HepG2 (cell line): ENCODE results near the gene ASTN2.

Source experiments
- DMAP1 ChIP-seq: IDR thresholded peaks from 2 replicates; pipeline ENCODE4 v1.6.1; 2016
- DR1 ChIP-seq: sonication (generic); formaldehyde crosslinking; IDR thresholded peaks from 2 replicates; pipeline ENCODE4 v1.8.0; 2021; ENCODE audit warnings: mild to moderate bottlenecking, missing genetic modification reagents, inconsistent platforms
- EZH2 ChIP-seq: conservative IDR thresholded peaks from 2 replicates; pipeline ENCODE4 v1.6.1; 2012; ENCODE audit warnings: mild to moderate bottlenecking, low read depth, low read length, moderate library complexity
- NR2F1 ChIP-seq, 2 experiments: fragments of 450-650 bp in 1 of 2; formaldehyde crosslinking in 1 of 2; IDR thresholded peaks; 2 replicates each; pipeline versions ENCODE4 v1.5.0 to v1.6.1; 2016 to 2020; ENCODE audit warnings: mild to moderate bottlenecking in 1 of 2, missing compliant biosample characterization in 1 of 2, missing genetic modification reagents in 1 of 2, moderate library complexity in 1 of 2
- PHF8 ChIP-seq: sonication (generic); formaldehyde crosslinking; IDR thresholded peaks from 2 replicates; pipeline ENCODE4 v1.5.0; 2020; ENCODE audit warnings: missing genetic modification reagents
- ZBTB33 ChIP-seq: sonication (generic); formaldehyde crosslinking; IDR thresholded peaks from 2 replicates; pipeline ENCODE4 v1.4.0; 2020; ENCODE audit warnings: missing genetic modification reagents
- TF ChIP-seq, protein P1 (sequence below): sonication (generic); formaldehyde crosslinking; IDR thresholded peaks from 2 replicates; pipeline ENCODE4 v1.5.0; 2020; ENCODE audit warnings: mild to moderate bottlenecking, missing genetic modification reagents, moderate library complexity
- TF ChIP-seq, protein P2 (sequence below): sonication (generic); formaldehyde crosslinking; IDR thresholded peaks from 2 replicates; pipeline ENCODE4 v1.4.0; 2020; ENCODE audit warnings: missing genetic modification reagents

- TF ChIP-seq EZH2 (no peak), DMAP1 (CRISPR knock-in tag) (no peak), PHF8 (no peak), NR2F1 (CRISPR knock-in tag; IDR thresholded peaks at IDR 0.05) (no peak), ZBTB33 (CRISPR knock-in tag) (no peak), DR1 (CRISPR knock-in tag) (no peak)
- TF ChIP-seq, protein P1, sequence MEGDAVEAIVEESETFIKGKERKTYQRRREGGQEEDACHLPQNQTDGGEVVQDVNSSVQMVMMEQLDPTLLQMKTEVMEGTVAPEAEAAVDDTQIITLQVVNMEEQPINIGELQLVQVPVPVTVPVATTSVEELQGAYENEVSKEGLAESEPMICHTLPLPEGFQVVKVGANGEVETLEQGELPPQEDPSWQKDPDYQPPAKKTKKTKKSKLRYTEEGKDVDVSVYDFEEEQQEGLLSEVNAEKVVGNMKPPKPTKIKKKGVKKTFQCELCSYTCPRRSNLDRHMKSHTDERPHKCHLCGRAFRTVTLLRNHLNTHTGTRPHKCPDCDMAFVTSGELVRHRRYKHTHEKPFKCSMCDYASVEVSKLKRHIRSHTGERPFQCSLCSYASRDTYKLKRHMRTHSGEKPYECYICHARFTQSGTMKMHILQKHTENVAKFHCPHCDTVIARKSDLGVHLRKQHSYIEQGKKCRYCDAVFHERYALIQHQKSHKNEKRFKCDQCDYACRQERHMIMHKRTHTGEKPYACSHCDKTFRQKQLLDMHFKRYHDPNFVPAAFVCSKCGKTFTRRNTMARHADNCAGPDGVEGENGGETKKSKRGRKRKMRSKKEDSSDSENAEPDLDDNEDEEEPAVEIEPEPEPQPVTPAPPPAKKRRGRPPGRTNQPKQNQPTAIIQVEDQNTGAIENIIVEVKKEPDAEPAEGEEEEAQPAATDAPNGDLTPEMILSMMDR (CRISPR knock-in tag): no peak
- TF ChIP-seq, protein P2, sequence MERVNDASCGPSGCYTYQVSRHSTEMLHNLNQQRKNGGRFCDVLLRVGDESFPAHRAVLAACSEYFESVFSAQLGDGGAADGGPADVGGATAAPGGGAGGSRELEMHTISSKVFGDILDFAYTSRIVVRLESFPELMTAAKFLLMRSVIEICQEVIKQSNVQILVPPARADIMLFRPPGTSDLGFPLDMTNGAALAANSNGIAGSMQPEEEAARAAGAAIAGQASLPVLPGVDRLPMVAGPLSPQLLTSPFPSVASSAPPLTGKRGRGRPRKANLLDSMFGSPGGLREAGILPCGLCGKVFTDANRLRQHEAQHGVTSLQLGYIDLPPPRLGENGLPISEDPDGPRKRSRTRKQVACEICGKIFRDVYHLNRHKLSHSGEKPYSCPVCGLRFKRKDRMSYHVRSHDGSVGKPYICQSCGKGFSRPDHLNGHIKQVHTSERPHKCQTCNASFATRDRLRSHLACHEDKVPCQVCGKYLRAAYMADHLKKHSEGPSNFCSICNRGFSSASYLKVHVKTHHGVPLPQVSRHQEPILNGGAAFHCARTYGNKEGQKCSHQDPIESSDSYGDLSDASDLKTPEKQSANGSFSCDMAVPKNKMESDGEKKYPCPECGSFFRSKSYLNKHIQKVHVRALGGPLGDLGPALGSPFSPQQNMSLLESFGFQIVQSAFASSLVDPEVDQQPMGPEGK (CRISPR knock-in tag): no peak
Observed at GRCh38 chr9:117461386-117461785, 46.5 kb upstream of the ASTN2 start.
